Ramos (cell line): Measurements from ENCODE around the gene DCBLD1.
"Not testable (repeated sequence)": the region's sequence is repeated elsewhere in the genome, so short reads cannot be mapped to it uniquely, and the experiment has no call there.

Experiments
- in situ Hi-C: fragments of 300-500 bp; cut with MboI; formaldehyde crosslinking; loops from one replicate; pipeline ENCODE4 v1.14.3; 2022; ENCODE audit warnings: low sequenced_read_pairs; ENCODE audit not compliant: unreplicated experiment

The DCBLD1 gene

DNA sequence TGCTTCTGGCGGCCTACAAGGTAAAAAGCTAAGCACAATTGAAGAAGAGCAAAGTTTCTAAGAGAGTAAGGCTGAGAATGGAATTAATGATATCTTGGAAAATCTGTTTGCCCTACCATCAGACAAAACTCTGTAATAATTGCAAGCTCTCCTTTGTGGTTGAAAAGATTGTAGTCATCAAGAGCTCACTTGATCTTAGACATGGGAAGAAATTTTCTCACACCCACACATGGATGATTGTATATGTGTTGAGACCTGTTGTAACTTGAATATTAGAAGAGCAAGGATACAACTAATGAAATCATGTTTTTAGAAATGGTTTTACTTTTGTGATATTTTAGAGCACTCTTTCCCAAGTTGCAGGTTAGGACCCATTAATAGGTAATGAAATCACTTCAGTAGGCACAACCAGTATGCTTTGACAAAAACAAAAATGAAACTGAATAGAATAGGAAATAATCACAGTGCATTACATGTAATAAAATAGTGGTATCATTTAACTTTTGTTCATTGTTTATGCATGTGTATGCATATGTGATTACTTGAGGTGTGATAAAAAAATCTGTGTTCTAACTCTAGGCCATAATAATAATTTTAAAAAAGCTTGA lies 14.0 kb downstream of the DCBLD1 start:
- in situ Hi-C loops, result no loop called here

DNA sequence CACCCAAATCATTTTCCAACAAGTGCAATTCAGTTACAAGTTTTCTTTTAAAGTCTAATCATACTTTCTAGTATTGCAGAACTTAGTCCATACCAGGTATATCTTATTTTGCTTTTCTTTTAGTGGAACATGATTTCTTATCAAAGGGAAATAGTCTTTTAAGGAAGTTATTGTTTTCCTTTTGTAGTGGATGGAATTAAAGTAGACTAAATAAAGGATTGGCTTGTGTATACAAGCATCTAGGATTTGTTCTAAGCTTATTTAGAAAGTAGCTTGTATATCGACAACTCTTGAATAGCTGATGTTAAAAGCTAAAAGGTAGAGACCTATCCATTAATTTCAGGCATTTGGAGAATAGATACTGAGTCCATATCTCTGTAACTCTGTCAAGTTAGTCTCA lies 14.8 kb downstream of the DCBLD1 start:
- in situ Hi-C loops, result no loop called here

DNA sequence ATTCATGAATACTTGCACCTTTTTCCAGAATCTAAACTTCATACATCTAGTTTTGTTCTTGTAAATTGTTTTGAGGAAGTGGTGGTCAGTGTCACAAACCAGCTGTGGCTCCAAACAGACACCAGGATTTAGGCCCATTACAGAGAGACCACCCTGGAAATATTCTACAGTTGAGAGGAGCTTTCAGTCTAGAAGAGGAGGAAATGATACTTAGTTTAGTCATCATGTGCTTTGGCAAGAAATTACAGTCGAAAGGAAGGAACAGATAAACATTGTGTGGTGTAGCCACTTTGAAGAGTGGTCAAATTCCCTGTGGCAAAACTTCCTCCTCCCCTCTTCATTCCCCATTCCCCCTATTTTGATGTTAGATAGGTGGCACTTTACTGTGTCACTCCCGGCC lies 15.7 kb downstream of the DCBLD1 start:
- in situ Hi-C loops, result no loop called here

DNA sequence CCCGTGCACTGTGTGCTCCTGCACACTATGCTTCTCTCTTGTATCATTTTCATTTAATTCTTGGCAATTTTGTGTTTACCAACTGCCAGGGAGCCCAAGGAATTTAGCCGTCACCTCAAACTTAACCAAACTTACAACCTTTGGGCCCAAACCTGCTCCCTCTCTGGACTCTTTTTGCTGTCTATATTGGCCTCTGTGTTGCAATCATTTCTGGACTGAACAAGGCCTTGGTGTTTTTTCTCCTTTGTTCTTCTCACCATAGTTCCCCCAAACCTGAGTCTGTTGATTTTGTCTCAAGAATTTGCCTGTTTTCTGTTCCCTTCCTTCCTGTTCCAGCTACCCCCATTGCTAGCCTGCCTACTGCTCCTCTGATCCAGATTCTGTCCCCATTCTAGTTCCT lies 19.2 kb downstream of the DCBLD1 start:
- in situ Hi-C loops, result no loop called here

DNA sequence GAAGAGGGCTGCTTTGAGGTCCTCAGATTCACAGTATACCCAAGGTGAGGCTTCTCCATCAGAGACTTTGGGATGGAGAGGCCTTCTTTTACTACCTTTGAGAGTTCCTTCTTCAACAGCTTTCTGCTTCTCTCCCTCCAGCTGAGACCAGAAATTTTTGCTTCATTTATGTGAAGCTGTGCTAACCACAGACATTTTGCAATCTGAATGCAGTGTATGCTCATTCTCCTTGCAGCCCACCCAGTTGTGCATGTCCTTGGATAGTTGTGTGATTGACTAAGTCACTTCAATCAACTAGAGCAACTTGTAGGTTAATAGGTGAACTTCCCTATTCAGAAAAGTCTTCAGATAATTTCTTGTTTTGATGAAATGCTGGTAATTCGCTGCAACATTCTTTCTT lies 20.1 kb downstream of the DCBLD1 start:
- in situ Hi-C loops, result no loop called here

DNA sequence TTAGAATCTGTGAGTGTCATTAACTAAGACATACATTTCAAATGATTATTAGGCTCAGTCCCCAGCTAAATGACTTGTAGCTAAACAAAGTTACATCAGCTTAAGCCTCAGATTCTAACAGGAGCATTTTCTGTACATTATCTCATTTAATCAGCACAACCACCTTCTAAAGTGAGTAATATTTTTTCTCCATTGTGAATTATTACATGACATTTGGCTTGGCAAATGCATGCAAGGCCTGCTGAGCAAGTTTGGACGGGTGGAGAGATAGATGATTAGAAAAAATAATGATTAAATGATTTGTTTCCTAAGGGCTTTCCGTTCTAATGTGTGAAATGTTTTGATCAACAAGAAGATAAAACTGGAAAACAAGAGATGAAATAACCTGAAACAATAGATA lies 20.7 kb downstream of the DCBLD1 start:
- in situ Hi-C loops, result no loop called here

DNA sequence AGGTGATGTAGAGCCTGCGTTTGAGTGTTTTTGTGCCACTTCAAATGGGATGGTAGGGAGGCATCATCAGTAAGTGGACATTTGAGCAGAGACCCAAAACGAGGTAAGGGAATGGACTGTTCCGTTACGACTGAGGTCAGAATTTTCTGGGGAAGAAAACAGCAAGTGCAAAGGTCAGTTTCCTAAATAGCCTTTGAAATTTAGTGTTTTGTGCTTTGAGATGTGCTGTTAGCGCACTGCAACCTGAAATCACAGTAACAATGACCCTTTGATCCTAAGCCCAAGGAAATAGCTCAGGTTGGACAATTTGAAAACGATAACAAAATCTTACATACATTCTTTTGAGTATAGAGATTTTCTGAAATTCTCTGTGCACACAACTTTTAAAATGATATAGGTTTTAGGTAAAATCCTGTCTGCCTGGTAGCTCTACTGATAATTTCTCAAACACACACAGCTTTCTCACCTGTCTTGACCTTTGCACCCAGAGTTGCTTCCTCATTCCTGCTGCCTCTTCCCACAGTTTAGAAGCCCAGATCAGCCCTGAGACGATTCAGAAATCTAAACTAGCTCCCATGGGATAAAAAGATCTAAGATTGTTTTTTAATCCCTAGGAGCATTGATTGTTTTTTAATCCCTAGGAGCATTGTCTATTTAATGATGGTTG lies 22.1 kb downstream of the DCBLD1 start:
- in situ Hi-C loops, result no loop called here

DNA sequence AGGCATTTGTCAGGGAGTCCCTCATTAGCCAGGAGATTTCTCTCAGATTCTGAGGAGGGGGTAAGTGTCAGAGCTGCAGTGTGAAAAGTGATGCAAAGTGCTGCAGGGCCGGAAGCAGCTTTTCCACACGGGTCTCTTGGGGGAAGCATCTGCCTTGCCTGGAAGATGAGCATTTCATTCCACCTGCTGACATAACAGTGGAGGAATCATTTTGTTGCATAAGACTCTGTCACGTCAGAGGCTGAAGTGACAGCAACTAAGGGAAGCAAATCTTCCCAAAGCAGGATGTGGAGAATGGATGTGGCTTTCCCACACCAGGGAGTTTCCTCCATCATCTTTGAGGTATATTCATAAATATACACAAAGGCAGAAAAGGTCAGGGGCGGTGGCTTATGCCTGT lies 22.8 kb downstream of the DCBLD1 start:
- in situ Hi-C loops, result no loop called here

DNA sequence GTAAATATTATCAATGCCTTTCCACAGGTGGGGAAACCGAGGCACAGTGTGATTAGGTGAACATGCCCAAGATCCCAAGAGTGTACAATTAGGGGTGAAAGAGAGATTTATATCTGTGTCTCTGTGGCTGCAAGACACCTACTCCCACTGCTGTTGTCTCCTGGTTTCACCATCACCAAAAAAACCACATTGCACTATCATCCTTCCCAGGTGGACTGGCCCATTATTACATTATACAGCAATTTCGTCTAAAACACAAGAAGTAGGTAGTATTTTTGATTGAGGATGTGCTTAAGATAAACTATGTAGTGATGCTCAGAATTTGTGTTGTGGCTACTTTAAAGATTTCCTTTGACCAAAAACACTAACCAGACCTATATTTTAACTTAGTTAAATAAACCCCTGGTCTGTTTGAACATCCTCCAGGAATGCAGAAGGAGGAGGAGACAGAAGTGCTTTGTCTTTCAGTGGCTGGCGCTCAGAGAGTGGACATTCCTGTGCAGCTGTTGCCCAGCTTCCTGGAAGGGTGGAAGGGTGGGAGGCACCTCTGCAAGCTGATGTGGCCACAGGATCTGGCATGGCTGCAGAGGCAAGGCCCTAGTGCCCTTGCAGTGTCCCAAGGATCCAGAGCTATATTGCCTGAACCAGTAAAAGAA lies 23.8 kb downstream of the DCBLD1 start:
- in situ Hi-C loops, result no loop called here

DNA sequence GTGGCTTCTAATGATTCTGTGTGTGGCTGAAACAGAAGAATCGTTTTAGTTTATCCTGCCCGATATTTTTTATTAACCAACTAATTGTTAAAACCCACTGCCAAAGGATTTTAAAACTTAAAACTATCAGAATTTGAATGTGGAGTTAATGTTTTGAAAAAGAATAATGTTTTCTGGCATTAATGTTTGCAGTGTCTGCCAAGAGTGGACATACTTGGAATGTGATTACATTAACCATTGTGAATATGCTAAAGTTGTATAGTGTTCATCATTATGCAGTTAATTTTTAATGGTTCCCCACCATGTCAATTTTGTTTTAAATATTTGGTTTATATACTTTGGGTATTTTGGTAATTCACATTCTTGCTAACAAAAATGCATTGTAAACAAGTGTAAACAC lies 24.4 kb downstream of the DCBLD1 start:
- in situ Hi-C loops, result no loop called here

DNA sequence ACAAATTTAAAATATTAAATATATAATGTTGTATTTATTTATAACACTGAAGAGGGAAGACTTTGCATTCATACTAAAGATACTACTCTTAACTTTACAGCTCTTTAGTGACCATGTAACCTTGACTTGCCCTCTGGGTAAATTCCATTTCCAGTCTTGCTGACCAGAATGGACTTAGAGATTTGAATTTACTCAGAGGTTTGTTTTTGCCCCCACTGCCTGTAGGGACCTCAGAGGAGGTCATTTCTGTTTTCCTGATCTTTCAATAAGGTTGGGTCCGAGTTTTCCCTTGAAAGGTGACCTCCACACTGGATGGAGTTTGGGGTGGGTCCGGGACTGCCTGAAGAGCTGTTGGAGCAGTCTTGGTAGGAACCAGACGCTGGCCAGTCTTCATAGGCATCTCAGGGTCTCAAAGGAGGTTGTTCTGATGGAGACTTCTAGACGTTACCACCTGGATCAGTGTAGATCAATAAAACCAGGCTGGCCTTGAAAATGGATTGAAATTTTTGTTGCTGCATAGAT lies 26.0 kb downstream of the DCBLD1 start:
- in situ Hi-C loops, result no loop called here

DNA sequence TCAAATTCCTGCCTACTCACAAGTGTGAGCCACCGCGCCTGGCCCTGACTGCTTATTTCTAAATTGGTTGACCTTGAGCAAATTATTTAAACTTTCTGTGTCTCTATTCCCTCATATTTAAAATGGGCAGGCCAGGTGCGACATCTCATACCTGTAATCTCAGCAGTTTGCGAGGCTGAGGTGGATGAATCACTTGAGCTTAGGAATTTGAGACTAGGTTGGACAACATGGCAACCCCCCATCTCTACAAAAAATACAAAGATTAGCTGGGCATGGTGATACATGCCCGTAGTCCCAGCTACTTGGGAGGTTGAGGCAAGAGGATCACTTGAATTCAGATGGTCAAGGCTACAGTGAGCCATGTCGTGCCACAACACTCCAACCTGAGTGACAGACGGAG lies 26.5 kb downstream of the DCBLD1 start:
- in situ Hi-C loops, result no loop called here

DNA sequence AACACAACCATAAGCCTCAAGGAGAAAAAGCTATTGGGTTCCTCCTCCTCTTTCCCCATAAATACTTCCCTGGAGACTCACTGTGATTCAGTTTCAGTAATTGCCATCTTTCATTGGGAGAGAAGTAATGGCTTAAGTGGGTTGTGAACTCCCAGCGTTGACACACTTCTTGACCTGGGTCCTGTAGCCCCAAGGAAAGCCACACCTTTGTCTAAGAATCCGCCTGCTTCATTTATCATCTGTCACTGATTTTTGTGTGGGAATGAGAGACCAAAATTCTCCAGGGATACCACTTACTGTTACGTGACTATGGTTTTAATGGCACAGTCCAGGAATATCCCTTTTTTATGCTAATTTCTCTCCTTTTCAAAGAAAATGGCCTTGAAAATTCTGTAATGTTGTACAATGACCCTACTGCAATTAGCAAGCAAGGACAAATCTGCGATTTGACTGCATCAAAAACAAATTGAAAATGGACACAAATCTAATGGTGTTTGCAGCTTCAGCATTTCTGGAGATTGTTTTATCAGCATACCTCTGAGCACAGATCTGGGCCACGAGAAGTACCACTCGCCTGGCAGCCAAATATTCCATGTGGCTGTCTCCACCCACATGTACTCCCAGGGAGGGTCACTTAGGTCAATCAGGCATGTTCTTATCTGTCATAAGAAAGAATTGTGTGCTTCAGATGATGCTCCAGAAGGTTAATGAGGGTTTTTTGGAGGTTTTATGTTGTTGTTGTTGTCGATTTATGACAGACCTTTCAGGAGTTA lies 29.8 kb downstream of the DCBLD1 start:
- in situ Hi-C loops, result no loop called here

DNA sequence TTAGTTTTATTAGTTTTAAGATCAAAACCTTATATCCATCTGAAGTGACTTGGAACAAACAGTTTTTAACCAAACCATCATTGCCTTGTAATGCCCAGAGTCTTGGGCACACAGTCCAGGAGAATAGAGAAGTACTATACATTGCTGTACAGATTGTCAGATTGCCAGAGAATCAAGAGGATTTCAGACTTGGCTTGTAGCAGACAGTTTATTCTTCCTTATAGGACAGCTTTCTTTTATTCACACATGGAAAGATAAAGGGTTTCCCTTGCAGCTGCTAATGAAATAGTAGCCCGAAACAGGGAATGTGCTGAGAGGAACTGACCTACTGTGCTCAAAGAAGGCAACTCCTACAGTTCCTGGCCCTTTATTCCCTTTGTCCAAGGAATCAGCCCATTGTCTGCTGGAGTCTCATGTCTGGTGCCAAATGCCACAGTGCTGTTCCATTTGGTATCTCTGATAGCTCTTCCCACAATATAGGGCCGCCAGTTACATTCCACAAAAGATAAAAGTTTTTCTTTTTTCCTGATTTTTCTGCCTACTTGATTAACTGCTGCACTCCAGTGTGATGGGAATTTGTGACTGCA lies 30.6 kb downstream of the DCBLD1 start:
- in situ Hi-C loops, result no loop called here

DNA sequence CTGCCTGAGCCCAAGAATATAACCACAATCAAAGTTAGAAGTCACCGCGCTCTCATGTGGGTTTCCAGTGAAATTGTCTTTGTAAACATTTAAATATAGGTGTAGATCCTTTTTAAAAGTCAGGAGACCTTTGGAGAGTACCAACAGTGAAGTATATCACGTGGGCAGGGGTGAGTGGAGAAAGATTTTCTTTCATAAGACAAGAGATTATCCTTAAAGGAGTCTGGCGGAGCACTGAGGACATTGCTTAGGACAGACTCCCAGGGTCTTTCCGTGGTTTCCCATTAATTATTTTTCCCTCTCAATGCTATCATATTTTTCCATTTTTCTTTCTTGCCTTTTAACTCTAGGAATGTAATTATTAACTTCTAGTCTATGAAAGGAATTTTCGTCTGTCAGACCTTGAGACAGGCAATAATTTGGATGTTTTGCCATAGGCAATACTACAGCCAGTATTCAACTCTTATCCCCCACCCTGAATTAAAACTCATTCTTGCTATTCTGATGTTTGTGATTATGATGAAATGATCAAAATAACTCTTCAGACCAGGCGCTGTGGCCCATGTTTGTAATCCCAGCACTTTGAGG lies 31.4 kb downstream of the DCBLD1 start:
- in situ Hi-C loops, result no loop called here

DNA sequence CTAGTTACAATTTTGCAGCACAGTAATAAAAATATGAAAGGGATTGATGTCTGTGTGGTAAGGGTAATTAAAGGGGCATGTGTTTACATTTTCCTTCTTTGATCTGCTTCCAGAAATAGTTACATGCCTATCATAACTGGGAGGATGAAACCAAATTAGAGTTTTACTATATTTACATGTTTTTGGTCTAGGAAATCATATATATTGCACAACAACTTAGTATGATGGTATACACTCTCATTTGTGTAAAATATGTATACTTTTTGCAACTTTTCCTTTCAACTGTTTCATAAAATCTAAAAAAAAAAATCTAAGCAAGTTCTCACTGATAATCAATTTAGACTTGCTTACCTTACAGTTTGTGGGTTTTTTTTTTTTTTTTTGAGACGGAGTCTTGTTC lies 32.2 kb downstream of the DCBLD1 start:
- in situ Hi-C loops, result no loop called here

DNA sequence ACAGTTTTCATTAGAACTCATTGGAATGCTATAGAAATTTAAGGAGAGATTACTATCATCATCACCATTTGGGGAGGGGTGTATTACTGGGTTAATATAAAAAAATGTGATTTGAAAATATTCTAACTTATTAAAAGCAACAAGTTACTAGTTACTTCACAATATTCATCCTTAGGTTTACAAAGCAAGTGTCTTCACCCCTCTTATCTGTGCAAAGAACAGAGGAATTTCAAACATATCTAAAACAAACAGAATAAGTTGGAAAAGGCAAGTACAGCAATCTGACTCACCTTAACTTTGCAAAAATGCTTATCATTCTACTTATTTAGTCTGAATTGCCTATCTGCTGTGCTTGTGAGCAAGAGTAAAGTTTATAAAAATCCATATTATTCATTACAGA lies 32.9 kb downstream of the DCBLD1 start:
- in situ Hi-C loops, result no loop called here

DNA sequence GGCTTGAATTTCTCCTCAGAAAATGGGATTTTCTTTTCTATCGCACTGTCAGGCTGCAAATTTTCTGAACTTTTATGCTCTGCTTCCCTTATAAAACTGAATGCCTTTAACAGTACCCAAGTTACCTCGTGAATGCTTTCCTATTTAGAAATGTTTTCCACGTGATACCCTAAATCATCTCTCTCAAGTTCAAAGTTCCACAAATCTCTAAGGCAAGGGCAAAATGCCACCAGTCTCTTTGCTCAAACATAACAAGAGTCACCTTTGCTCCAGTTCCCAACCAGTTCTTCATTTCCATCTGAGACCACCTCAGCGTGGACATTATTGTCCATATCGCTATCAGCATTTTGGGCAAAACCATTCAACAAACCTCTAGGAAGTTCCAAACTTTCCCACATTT lies 35.5 kb downstream of the DCBLD1 start:
- in situ Hi-C loops, result not testable (repeated sequence)

DNA sequence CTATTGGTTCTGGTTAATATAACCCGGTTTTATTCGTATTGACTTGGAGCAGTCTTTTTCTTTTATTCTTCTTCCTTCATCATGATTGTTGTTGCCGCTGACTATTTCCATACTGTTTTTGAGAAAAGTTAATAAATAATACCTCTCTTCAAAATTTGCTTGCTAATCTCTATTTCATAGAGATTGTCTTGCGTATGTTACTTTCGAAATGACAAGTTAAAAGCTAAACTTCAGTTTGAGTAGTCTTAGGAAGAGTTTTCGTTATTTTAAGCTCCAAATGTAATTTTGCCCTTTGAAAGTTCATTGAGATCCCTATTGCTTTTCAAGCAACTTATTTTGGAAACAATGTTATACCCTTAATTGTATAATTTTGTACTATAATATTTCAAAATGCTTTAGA lies 36.4 kb downstream of the DCBLD1 start:
- in situ Hi-C loops, result no loop called here
